Keratinocyte (primary cell): ENCODE data around the gene IL1RAP. TPM values are rescaled to one million over a fixed set of nuclear protein-coding genes. Genes with fewer than 3 reads are reported as not detected.

Experiments
- DNase-seq: peaks from one replicate; pipeline ENCODE4 v3.0.0-alpha.2; 2011; ENCODE audit warnings: low read depth, missing footprints, low spot score
- FAIRE-seq: peaks from 2 replicates; lab custom pipeline; 2011; peaks lifted over from hg19 to GRCh38; lab: Jason Lieb, UNC
- H2AFZ ChIP-seq: 2 replicates; pipeline ENCODE4 v1.6.0; 2012; ENCODE audit warnings: low read length, control low read depth, inconsistent platforms; ENCODE audit not compliant: control insufficient read depth
- H3K27ac ChIP-seq: 2 replicates; pipeline ENCODE4 v1.5.1; 2011; ENCODE audit warnings: low read length; ENCODE audit not compliant: control insufficient read depth, insufficient read depth
- H3K27me3 ChIP-seq: 3 replicates; pipeline ENCODE4 v1.6.0; 2011; ENCODE audit warnings: low read length; ENCODE audit not compliant: control insufficient read depth, insufficient read depth; ENCODE audit errors: extremely low read depth
- H3K36me3 ChIP-seq, 2 experiments: 2 replicates in 1 of 2; 3 replicates in 1 of 2; pipeline ENCODE4 v1.5.1; 2011; ENCODE audit warnings: low read length in 2 of 2, mild to moderate bottlenecking in 1 of 2; ENCODE audit not compliant: control insufficient read depth in 2 of 2, insufficient read depth in 2 of 2; ENCODE audit errors: extremely low read depth in 1 of 2
- H3K4me1 ChIP-seq: 3 replicates; pipeline ENCODE4 v1.5.1; 2011; ENCODE audit warnings: low read length; ENCODE audit not compliant: control insufficient read depth, insufficient read depth; ENCODE audit errors: extremely low read depth
- H3K4me2 ChIP-seq: 3 replicates; pipeline ENCODE4 v1.6.0; 2011; ENCODE audit warnings: low read depth, low read length; ENCODE audit not compliant: control insufficient read depth, insufficient read depth; ENCODE audit errors: extremely low read depth
- H3K4me3 ChIP-seq, 3 experiments: fragments of 200-600 bp in 1 of 3; sonication (generic) in 1 of 3; 2 replicates in 2 of 3; 3 replicates in 1 of 3; pipeline ENCODE4 v1.5.1; 2011 to 2016; ENCODE audit warnings: low read length in 3 of 3, mild to moderate bottlenecking in 3 of 3, control low read depth in 2 of 3, inconsistent platforms in 1 of 3, low read depth in 1 of 3, mixed read lengths in 1 of 3, mixed run types in 1 of 3, moderate library complexity in 1 of 3; ENCODE audit not compliant: control insufficient read depth in 2 of 3, insufficient read depth in 2 of 3; ENCODE audit errors: extremely low read depth in 1 of 3
- H3K79me2 ChIP-seq: 2 replicates; pipeline ENCODE4 v1.6.0; 2012; ENCODE audit warnings: low read length; ENCODE audit not compliant: control insufficient read depth, insufficient read depth
- H3K9ac ChIP-seq: 3 replicates; pipeline ENCODE4 v1.6.0; 2011; ENCODE audit warnings: low read length; ENCODE audit not compliant: control insufficient read depth, insufficient read depth; ENCODE audit errors: extremely low read depth
- H3K9me1 ChIP-seq: 3 replicates; pipeline ENCODE4 v1.6.0; 2011; ENCODE audit warnings: low read length; ENCODE audit not compliant: control insufficient read depth, insufficient read depth; ENCODE audit errors: extremely low read depth
- H3K9me3 ChIP-seq: 2 replicates; pipeline ENCODE4 v1.5.1; 2012; ENCODE audit warnings: low read depth, low read length; ENCODE audit not compliant: control insufficient read depth
- H4K20me1 ChIP-seq: 3 replicates; pipeline ENCODE4 v1.6.0; 2011; ENCODE audit warnings: low read length; ENCODE audit not compliant: control insufficient read depth, insufficient read depth; ENCODE audit errors: extremely low read depth
- CTCF ChIP-seq, 3 experiments: IDR thresholded peaks in 1 of 3; conservative IDR thresholded peaks in 1 of 3; optimal IDR thresholded peaks in 1 of 3; 2 replicates in 2 of 3; 3 replicates in 1 of 3; pipeline versions ENCODE3 to v1.5.1; 2011; ENCODE audit warnings: low read length in 3 of 3, mild to moderate bottlenecking in 3 of 3, moderate library complexity in 2 of 3, control low read depth in 1 of 3, inconsistent platforms in 1 of 3; ENCODE audit not compliant: insufficient read depth in 2 of 3; ENCODE audit errors: extremely low read depth in 1 of 3
- EZH2 ChIP-seq: IDR thresholded peaks from one replicate; pipeline ENCODE4 v1.6.1; 2012; ENCODE audit warnings: inconsistent platforms, mild to moderate bottlenecking, low read length, moderate library complexity
- dilution Hi-C: fragments of 300-500 bp; cut with MboI; formaldehyde crosslinking; loops from one replicate; pipeline ENCODE4 v1.7.0; 2020; ENCODE audit warnings: low sequenced_read_pairs; ENCODE audit not compliant: extremely low pct_ligation_motif_present
- polyA plus RNA-seq, 5 experiments: library from polyadenylated mRNA; depleted of rRNA in 3 of 5; stranded (reverse) in 3 of 5; stranded (forward) in 1 of 5; unstranded in 1 of 5; fragments of >200 nt; gene quantifications; 1 replicate in 1 of 5; 2 replicates in 3 of 5; 3 replicates in 1 of 5; pipeline versions ENCODE4 v1.2.1 to v1.2.3, GENCODE V29; 2011 to 2012; ENCODE audit warnings: missing spikeins in 2 of 5, low read depth in 1 of 5, low replicate concordance in 1 of 5

The IL1RAP gene
- polyA plus RNA-seq, 1 donor (not counting 4 experiments of a cell fraction or from before 2014, with no cell fraction given) = 69.7 TPM

GRCh38 chr3:190631295-190631694 is 117.4 kb downstream of the IL1RAP start:
- no peak overlapping the region for H3K9ac ChIP-seq
- H2AFZ ChIP-seq = no peak overlapping the region
- H3K79me2 ChIP-seq = no peaks in the 10 kb centered on the region
- no peaks in the 10 kb centered on the region for H3K4me1 ChIP-seq
- H3K36me3 ChIP-seq = peaks cover 14 to 15% of the 10 kb centered on the region in 2 experiments
- no peak for TF ChIP-seq EZH2
- TF ChIP-seq CTCF (optimal IDR thresholded peaks at IDR 0.05 in 1 of 3, IDR thresholded peaks at IDR 0.05 in 1 of 3, conservative IDR thresholded peaks at IDR 0.05 in 1 of 3; ENCODE audit: extremely low read depth in 1 of 3, insufficient read depth in 2 of 3, low read length in 3 of 3) = no peak
- no peaks in the 10 kb centered on the region for H4K20me1 ChIP-seq
- no peaks in the 10 kb centered on the region for H3K9me1 ChIP-seq
- H3K4me2 ChIP-seq = no peak overlapping the region
- DNase-seq (no peak), FAIRE-seq (no peak)
- no peaks in the 10 kb centered on the region for H3K9me3 ChIP-seq
- H3K4me3 ChIP-seq = no peak overlapping the region
- dilution Hi-C loops = no loop called here
- H3K27me3 ChIP-seq = no peaks in the 10 kb centered on the region
- no peak overlapping the region for H3K27ac ChIP-seq

GRCh38 chr3:190641564-190641963 is 127.7 kb downstream of the IL1RAP start:
- DNase-seq = no peak
- no peak overlapping the region for H2AFZ ChIP-seq
- no peaks in the 10 kb centered on the region for H4K20me1 ChIP-seq
- no peak for TF ChIP-seq CTCF (optimal IDR thresholded peaks at IDR 0.05 in 1 of 3, IDR thresholded peaks at IDR 0.05 in 1 of 3, conservative IDR thresholded peaks at IDR 0.05 in 1 of 3; ENCODE audit: extremely low read depth in 1 of 3, insufficient read depth in 2 of 3, low read length in 3 of 3)
- no peak for TF ChIP-seq EZH2
- no peaks in the 10 kb centered on the region for H3K79me2 ChIP-seq
- no peaks in the 10 kb centered on the region for H3K4me1 ChIP-seq
- no peak overlapping the region for H3K4me2 ChIP-seq
- no peaks in the 10 kb centered on the region for H3K27me3 ChIP-seq
- H3K9ac ChIP-seq = no peak overlapping the region
- no peaks in the 10 kb centered on the region for H3K9me3 ChIP-seq
- H3K9me1 ChIP-seq = no peaks in the 10 kb centered on the region
- FAIRE-seq = no peak
- dilution Hi-C loops = no loop called here
- no peak overlapping the region for H3K4me3 ChIP-seq
- no peak overlapping the region for H3K27ac ChIP-seq
- peaks cover 15 to 18% of the 10 kb centered on the region in 2 experiments for H3K36me3 ChIP-seq
